ENCODE data around the gene CHST11.

The CHST11 gene

GRCh38 chr12:104588047-104588920 is 131.5 kb downstream of the CHST11 start:
- DNase-seq = no peak

- no peak for DNase-seq
Observed at GRCh38 chr12:104588921-104589590, 132.3 kb downstream of the CHST11 start.

- DNase-seq = no peak
Observed at GRCh38 chr12:104590022-104590421, 133.3 kb downstream of the CHST11 start.

GRCh38 chr12:104591257-104591885 is 134.6 kb downstream of the CHST11 start:
- no peak for DNase-seq

- no peak for DNase-seq
Observed at GRCh38 chr12:104593482-104593881, 136.7 kb downstream of the CHST11 start.

- no peak for DNase-seq
Observed at GRCh38 chr12:104596134-104596799, 139.5 kb downstream of the CHST11 start.

- no peak for DNase-seq
Observed at GRCh38 chr12:104596898-104597843, 140.4 kb downstream of the CHST11 start.

- DNase-seq = no peak
Observed at GRCh38 chr12:104598342-104599271, 141.9 kb downstream of the CHST11 start.

GRCh38 chr12:104599272-104600035 is 142.7 kb downstream of the CHST11 start:
- DNase-seq = no peak

GRCh38 chr12:104600036-104600712 is 143.4 kb downstream of the CHST11 start:
- DNase-seq = no peak

GRCh38 chr12:104600790-104601739 is 144.3 kb downstream of the CHST11 start:
- no peak for DNase-seq

GRCh38 chr12:104602406-104602805 is 145.7 kb downstream of the CHST11 start:
- no peak for DNase-seq

GRCh38 chr12:104602896-104603295 is 146.1 kb downstream of the CHST11 start:
- no peak for DNase-seq

- DNase-seq = no peak
Observed at GRCh38 chr12:104603545-104603973, 146.8 kb downstream of the CHST11 start.

- DNase-seq = no peak
Observed at GRCh38 chr12:104604070-104604994, 147.6 kb downstream of the CHST11 start.

- DNase-seq = no peak
Observed at GRCh38 chr12:104604995-104605675, 148.4 kb downstream of the CHST11 start.

Measured in NCI-H69 (cell line).